DMS79 (cell line): Measurements from ENCODE around the gene MYH9.

Experiments used
- DNase-seq: peaks from one replicate; lab custom pipeline; 2025; lab: John Stamatoyannopoulos, UW

Gene MYH9

GRCh38 chr22:36315325-36315724 is 72.4 kb downstream of the MYH9 start:
- DNase-seq: no peak

GRCh38 chr22:36311386-36312085 is 76.2 kb downstream of the MYH9 start:
- no peak for DNase-seq

- DNase-seq: no peak
Measured at GRCh38 chr22:36308880-36309279, 78.9 kb downstream of the MYH9 start.

- no peak for DNase-seq
Measured at GRCh38 chr22:36306227-36306626, 81.5 kb downstream of the MYH9 start.

- DNase-seq: no peak
Measured at GRCh38 chr22:36305813-36306212, 82.0 kb downstream of the MYH9 start.

- no peak for DNase-seq
Measured at GRCh38 chr22:36304429-36304828, 83.3 kb downstream of the MYH9 start.

GRCh38 chr22:36303874-36304273 is 83.9 kb downstream of the MYH9 start:
- DNase-seq: no peak

GRCh38 chr22:36303115-36303467 is 84.7 kb downstream of the MYH9 start:
- no peak for DNase-seq

GRCh38 chr22:36302439-36303114 is 85.2 kb downstream of the MYH9 start:
- DNase-seq: no peak

- DNase-seq: no peak
Measured at GRCh38 chr22:36301851-36302250, 85.9 kb downstream of the MYH9 start.

- DNase-seq: no peak
Measured at GRCh38 chr22:36301384-36301828, 86.4 kb downstream of the MYH9 start.

- no peak for DNase-seq
Measured at GRCh38 chr22:36300396-36301212, 87.2 kb downstream of the MYH9 start.

GRCh38 chr22:36299911-36300310 is 87.9 kb downstream of the MYH9 start:
- DNase-seq: no peak

GRCh38 chr22:36299295-36299694 is 88.5 kb downstream of the MYH9 start:
- no peak for DNase-seq

GRCh38 chr22:36298601-36299000 is 89.2 kb downstream of the MYH9 start:
- no peak for DNase-seq

GRCh38 chr22:36298118-36298517 is 89.6 kb downstream of the MYH9 start:
- no peak for DNase-seq

- no peak for DNase-seq
Measured at GRCh38 chr22:36297568-36297967, 90.2 kb downstream of the MYH9 start.

- DNase-seq: no peak
Measured at GRCh38 chr22:36296690-36297089, 91.1 kb downstream of the MYH9 start.

- DNase-seq: no peak
Measured at GRCh38 chr22:36295247-36295646, 92.5 kb downstream of the MYH9 start.

- no peak for DNase-seq
Measured at GRCh38 chr22:36294801-36295200, 93.0 kb downstream of the MYH9 start.

- no peak for DNase-seq
Measured at GRCh38 chr22:36294293-36294620, 93.5 kb downstream of the MYH9 start.

GRCh38 chr22:36293606-36294292 is 94.0 kb downstream of the MYH9 start:
- no peak for DNase-seq
